GM18498 (cell line): Measurements from ENCODE around the gene CHADL.

ENCODE experiments used
- ATAC-seq: cut with Tn5 transposase; IDR thresholded peaks from one replicate; pipeline ENCODE4 v1.9.1; 2021; ENCODE audit warnings: mild to moderate bottlenecking, moderate library complexity; ENCODE audit not compliant: unreplicated experiment

CHADL gene

GRCh38 chr22:41230401-41230785 lies 10.3 kb downstream of the CHADL start:
- no peak for ATAC-seq

DNA sequence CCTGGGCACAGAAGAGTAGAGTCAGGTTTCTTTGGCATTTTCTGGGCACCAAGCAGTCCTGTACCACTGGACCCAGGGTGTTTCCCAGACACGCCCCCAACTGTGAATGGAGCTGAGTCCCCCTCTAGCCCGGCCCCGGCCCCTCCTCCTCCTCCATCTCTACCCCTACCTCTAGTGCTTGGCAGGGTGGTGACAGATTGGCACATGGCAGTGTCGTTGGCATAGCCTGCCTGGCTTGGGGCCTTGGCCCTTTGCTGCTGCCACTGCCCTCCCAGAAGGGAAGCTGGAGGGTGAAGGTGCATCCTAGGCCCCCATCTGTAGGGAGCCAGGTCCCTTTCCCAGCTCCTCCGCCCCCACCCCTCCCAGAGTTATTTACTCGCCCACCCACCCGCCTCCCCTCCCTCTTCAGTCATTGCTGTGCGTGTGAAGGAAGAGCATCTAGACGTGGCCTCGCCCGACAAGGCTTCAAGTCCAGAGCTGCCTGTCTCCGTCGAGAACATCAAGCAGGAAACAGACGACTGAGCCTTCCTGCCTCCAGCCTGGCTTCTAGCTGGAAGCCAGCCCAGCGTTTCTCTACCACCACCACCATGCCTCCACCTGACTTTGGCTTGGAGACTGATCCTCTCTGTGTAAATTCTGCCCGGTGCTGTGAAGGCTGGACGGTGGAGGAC lies 10.9 kb downstream of the CHADL start:
- no peak for ATAC-seq

DNA sequence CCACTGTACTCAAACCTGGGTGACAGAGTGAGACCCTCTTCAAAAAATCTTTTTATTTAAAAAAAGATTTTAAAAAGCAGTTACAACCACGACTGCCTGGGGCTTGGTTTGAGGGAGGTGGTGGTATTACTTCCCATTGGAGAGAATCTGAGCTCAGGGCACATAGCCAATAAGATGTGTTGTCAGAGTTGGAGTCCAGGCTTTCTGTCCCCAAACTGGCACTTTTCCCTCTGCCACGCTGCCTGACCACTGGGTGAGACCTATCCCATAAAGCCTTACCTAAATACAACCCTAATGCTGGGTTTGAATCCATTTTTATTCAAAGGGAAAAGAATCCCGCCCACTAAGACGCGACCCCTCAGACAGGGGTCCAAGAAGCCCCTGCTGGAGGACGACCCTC lies 11.5 kb downstream of the CHADL start:
- ATAC-seq = no peak

DNA sequence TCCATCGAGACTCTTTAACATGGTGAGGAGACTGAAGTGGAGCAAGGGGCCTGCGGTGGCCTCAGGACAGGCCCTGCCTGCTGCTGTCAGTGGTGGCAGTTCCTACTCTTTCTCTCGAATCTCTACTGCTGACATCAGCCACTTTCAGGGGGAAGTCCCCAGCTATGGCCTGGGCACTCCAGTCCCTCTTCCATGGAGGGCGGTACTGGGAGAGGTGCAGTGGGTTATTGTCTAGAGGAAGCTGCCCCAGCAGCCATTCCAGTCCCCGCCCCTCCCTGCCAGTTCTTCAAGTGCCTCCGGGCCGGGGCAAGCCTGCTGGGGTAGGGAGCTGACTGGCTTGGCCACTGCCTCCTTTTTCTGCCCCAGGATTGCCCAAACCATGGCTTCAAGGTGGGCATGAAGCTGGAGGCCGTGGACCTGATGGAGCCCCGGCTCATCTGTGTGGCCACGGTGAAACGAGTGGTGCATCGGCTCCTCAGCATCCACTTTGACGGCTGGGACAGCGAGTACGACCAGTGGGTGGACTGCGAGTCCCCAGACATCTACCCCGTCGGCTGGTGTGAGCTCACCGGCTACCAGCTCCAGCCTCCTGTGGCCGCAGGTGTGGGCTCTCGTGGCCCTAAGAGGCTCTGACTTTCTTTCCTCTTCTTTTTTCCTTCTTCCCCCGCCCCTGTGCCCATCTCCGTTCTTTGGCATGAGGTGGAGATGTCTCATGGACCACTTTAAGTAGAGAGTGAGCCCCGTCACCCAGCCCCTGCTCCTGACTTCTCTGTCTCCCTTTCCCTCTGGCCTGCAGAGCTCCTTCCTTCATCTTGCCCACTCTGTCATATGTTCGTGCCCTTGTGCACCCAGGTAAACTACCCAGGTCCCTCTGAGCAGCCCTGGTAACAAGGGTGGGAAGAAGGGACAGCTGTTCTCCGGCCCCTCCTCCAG lies 13.7 kb downstream of the CHADL start:
- no peak for ATAC-seq

DNA sequence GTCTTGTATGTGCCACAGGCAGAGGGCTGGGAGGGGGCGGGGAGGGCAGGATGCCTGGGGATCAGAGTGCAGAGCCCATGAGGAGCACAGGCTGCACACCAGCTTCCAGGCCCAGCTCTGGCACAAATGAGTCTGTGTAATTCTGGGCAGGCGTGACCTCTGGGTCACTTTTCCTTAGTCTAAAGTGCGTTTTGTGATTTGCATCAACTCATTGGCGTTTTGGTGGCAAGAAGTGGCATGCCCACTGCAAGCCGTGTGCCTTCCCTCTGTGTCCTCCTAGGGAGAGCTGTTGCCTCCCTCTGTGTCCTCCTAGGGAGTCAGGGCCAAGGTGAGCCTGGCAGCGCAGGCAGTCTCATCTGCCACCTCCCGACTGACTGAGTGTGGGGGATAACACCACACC lies 17.2 kb downstream of the CHADL start:
- ATAC-seq = no peak

DNA sequence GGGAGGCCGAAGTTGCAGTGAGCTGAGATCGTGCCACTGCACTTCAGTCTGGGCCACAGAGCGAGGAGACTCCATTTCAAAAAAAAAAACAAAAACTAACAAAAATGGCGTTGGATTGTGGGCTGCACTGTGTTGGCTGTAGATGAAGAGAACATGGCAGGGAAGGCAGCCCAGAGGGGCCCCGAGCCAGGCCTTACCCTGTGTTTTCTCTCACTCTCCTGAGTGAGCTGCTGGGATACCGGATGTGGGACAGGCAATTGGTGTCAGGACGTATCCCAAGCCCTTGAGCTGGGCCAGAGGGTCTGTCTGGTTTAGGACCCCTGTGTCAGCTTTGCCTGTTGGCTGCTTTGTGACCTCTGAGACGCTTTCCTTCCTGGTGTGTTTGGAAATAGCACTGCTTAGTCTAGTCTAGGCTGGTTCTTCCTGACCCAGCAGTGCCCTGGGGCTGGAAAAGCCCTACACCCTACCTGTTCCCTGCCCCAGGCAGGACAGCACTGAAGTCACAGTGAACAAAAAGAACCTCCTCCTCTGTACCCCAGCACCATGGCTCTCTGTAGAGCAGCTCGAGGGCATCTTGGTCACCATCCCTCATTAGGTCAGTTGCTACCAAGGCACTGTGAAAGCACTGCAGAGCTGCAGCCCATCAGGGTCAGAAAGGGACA lies 17.8 kb downstream of the CHADL start:
- ATAC-seq = no peak

GRCh38 chr22:41217553-41218157 lies 23.1 kb downstream of the CHADL start:
- peak; percentile 60 for ATAC-seq

DNA sequence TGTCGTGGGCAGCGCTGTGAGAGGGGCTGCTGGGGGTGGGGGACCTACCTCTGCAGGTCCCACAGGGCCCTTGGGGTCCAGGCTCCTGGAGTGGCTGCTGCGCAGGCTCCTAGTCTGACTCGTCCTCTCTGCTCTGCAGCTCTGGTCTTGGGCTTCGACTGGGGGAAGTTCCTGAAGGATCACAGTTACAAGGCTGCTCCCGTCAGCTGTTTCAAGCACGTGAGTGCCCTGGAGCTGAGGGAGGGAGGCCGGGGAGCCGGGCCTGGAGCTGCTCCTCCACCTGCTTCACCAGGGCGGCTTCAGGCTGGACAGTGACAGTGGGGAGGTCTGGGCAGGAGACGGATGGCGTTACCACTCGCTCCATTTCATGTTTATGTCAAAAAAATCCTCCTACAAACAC lies 23.7 kb downstream of the CHADL start:
- ATAC-seq = no peak

DNA sequence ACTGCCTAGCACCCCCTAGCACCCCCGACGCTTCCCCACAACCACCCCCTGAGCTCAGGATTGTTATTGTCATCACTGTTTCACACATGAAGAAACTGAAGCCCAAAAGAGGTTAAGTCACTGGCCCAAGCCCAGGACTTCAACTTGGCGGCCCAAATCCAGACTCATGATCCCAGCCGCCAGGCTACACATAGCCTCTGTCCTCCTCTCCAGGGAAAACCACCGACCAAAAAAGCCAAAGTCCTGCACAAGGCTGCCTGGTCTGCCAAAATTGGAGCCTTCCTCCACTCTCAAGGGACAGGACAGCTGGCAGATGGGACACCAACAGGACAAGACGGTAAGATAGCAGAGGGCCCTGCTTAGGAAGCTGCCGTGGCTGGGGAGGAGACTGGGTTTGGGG lies 24.8 kb downstream of the CHADL start:
- no peak for ATAC-seq

DNA sequence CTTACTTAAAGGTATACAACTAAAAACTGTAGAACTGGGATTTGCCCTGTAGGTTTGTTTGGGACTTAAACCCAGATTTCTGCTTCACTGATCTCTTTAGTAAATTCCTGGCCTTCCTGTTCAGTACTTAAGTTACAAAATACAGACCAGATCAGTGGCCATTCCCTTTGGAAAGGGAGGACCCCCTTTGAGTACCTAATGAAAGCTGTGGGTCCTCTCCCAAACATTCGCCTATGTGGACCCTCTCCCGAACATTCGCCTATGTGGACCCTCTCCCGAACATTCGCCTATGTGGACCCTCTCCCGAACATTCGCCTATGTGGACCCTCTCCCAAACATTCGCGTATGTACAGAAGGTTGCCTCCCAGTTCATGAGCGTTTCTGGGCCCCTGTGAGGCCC lies 25.3 kb downstream of the CHADL start:
- no peak for ATAC-seq

- ATAC-seq = no peak
Measured at GRCh38 chr22:41206719-41207118, 34.0 kb downstream of the CHADL start.

- peak; percentile 97 for ATAC-seq
Measured at GRCh38 chr22:41204992-41205900, 35.5 kb downstream of the CHADL start, which contains the start of gene L3MBTL2. Gene L3MBTL2 (plus strand): TSS chr22:41205312. CDS start chr22:41205363, 51 bp downstream.

GRCh38 chr22:41204066-41204465 lies 36.7 kb downstream of the CHADL start:
- no peak for ATAC-seq

GRCh38 chr22:41203118-41203517 lies 37.6 kb downstream of the CHADL start:
- ATAC-seq = no peak

DNA sequence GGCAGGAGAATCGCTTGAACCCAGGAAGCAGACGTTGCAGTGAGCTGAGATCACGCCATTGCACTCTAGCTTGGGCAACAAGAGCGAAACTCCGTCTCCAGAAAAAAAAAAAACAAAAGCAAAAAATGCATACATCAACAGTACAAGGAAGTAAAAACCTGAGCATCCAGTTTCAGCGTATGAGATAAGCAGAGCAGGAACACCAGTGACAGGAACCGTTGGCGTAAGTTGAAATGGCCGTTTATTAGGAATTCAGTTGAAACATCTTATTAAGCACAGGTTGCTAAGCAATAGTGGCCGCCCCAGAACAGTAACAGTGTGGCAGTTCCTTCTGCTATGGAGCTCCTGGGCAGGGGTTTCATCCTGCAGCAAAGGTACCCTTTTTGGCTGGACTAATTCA lies 39.6 kb downstream of the CHADL start:
- ATAC-seq = no peak

DNA sequence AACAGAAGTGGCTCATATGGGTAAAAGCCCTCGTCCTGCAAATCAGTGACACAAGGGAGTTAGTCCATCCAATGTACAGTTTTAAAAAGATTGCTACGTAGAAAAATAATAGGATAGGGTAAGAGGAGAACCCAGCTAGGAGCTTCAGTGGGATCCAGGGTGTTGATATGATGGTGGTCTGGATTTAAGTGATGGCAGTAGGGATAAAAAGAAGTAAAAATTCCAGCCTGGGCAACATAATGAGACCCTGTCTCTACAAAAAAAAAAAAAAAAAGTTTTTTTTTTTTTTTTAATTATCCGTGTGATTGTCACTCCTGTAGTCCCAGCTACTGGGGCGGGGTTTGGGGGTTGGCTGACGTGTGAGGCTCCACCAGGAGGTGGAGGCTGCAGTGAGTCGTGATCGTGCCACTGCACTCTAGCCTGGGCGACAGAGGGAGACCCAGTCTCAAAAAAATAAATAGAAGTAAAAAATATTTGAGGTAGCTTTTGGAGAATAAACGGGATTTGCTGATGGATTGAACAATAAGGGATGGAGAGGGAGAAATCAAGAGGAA lies 42.6 kb downstream of the CHADL start:
- no peak for ATAC-seq

GRCh38 chr22:41197038-41197972 lies 43.4 kb downstream of the CHADL start:
- ATAC-seq = peak; percentile 80

DNA sequence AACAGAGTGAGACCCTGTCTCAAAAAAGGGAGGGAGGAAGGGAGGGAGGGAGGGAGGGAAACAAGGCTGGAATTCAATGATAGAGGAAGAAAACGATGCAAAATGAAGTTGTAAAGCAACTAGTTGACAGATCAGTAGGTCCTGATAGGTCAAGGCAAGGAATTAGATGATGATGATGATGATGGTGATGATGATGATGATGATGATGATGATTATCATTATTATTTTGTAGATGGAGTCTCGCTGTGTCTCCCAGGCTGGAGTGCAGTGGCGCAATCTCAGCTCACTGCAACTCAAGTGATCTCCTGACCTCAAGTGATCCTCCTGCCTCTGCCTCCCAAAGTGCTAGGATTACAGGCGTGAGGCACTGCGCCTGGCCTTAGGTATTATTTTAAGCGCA lies 46.9 kb downstream of the CHADL start:
- no peak for ATAC-seq

- ATAC-seq = no peak
Measured at GRCh38 chr22:41191467-41191866, 49.3 kb downstream of the CHADL start.
